HCT116 (cell line): ENCODE measurements around the gene CHAC1. TPM values are rescaled to one million over a fixed set of nuclear protein-coding genes. Genes with fewer than 3 reads are reported as not detected.

Experiments
- ATAC-seq: fragments of 200-7000 bp; cut with Tn5 transposase; 2 replicates; pipeline ENCODE4 v1.9.1; 2020; ENCODE audit warnings: mild to moderate bottlenecking, moderate library complexity
- BruUV-seq: library from RNA; stranded (reverse); fragments of 400-500 nt; replicated peaks from 2 replicates; lab custom pipeline; 2021; lab: Mats Ljungman, UMichigan
- CTCF ChIA-PET: fragments of 300-600 bp; sonication (Branson Sonifier 250); formaldehyde crosslinking; loops from one replicate; lab custom pipeline; 2021; ENCODE audit warnings: antibody characterized with exemption; lab: Charles Lee
- POLR2A ChIA-PET: fragments of 300-600, 350-600 bp; sonication (Branson Sonifier 250); formaldehyde crosslinking; loops from one replicate; lab custom pipeline; 2021; ENCODE audit warnings: antibody characterized with exemption; lab: Charles Lee
- RAD21 ChIA-PET, 2 experiments: fragments of 300-600 bp; sonication (Branson Sonifier 250); formaldehyde crosslinking; loops; one replicate each; lab custom pipeline; 2023; ENCODE audit warnings: low total read pairs in 2 of 2; ENCODE audit not compliant: uncharacterized antibody in 2 of 2, unreplicated experiment in 2 of 2, low non-redundant PET in 1 of 2; lab: Charles Lee
- DNase-seq: peaks from one replicate; pipeline ENCODE4 v3.0.0-alpha.2; 2010; ENCODE audit warnings: low read depth, low spot score
- H2AFZ ChIP-seq: fragments of 200-600 bp; shearing (Covaris generic), sonication (generic); 2 replicates; pipeline ENCODE4 v1.6.1; 2017; ENCODE audit warnings: low read depth, mixed run types, mixed read lengths, antibody characterized with exemption, low read length; ENCODE audit not compliant: poor library complexity, severe bottlenecking
- H3K27ac ChIP-seq: 2 replicates; pipeline ENCODE4 v1.5.1; 2012; ENCODE audit warnings: low read depth, low read length
- H3K27me3 ChIP-seq: fragments of 200-600 bp; sonication (generic); 2 replicates; pipeline ENCODE4 v1.6.1; 2016; ENCODE audit warnings: mixed run types, low read length, mixed read lengths; ENCODE audit not compliant: insufficient read depth
- H3K36me3 ChIP-seq, 2 experiments: fragments of 200-500 bp in 1 of 2; fragments of 200-600 bp in 1 of 2; sonication (Bioruptor generic) in 1 of 2; sonication (generic) in 1 of 2; 2 replicates each; pipeline versions ENCODE4 v1.5.1 to v1.6.1; 2014 to 2016; ENCODE audit warnings: low read length in 2 of 2, inconsistent platforms in 1 of 2, mixed read lengths in 1 of 2, mixed run types in 1 of 2; ENCODE audit not compliant: insufficient read depth in 2 of 2, control insufficient read depth in 1 of 2
- H3K4me1 ChIP-seq, 2 experiments: fragments of 200-600 bp in 1 of 2; sonication (generic) in 1 of 2; 2 replicates each; pipeline versions ENCODE4 v1.5.1 to v1.6.1; 2012 to 2017; ENCODE audit warnings: low read length in 2 of 2, inconsistent platforms in 1 of 2, mild to moderate bottlenecking in 1 of 2, mixed read lengths in 1 of 2, mixed run types in 1 of 2, moderate library complexity in 1 of 2; ENCODE audit not compliant: insufficient read depth in 2 of 2, control insufficient read depth in 1 of 2
- H3K4me2 ChIP-seq: fragments of 200-600 bp; sonication (generic); 2 replicates; pipeline ENCODE4 v1.6.1; 2017; ENCODE audit warnings: mixed run types, low read length, mixed read lengths
- H3K4me3 ChIP-seq, 2 experiments: fragments of 200-600 bp in 1 of 2; sonication (generic) in 1 of 2; replicated peaks in 1 of 2; 2 replicates each; pipeline ENCODE4 v1.5.1; 2011 to 2016; ENCODE audit warnings: low read length in 2 of 2, control low read depth in 1 of 2, low read depth in 1 of 2, mild to moderate bottlenecking in 1 of 2, mixed read lengths in 1 of 2, mixed run types in 1 of 2
- H3K79me2 ChIP-seq: fragments of 200-600 bp; sonication (generic); 2 replicates; pipeline ENCODE4 v1.6.1; 2017; ENCODE audit warnings: mild to moderate bottlenecking, mixed run types, low read length, moderate library complexity, mixed read lengths; ENCODE audit not compliant: insufficient read depth
- H3K9ac ChIP-seq: fragments of 200-600 bp; sonication (generic); 2 replicates; pipeline ENCODE4 v1.6.1; 2016; ENCODE audit warnings: low read length, mixed read lengths
- H3K9me2 ChIP-seq: fragments of 200-600 bp; sonication (generic), shearing (Covaris generic); 2 replicates; pipeline ENCODE4 v1.6.1; 2017; ENCODE audit warnings: mixed run types, mild to moderate bottlenecking, moderate library complexity; ENCODE audit not compliant: insufficient read depth
- H3K9me3 ChIP-seq, 2 experiments: fragments of 200-500 bp in 1 of 2; fragments of 200-600 bp in 1 of 2; sonication (Bioruptor generic) in 1 of 2; sonication (generic) in 1 of 2; 2 replicates each; pipeline ENCODE4 v1.6.1; 2014 to 2017; ENCODE audit warnings: low read length in 2 of 2, mixed read lengths in 2 of 2, inconsistent platforms in 1 of 2, low read depth in 1 of 2, mild to moderate bottlenecking in 1 of 2, mixed run types in 1 of 2, moderate library complexity in 1 of 2; ENCODE audit not compliant: control insufficient read depth in 1 of 2, insufficient read depth in 1 of 2
- H4K20me1 ChIP-seq: fragments of 200-600 bp; sonication (generic), shearing (Covaris generic); 2 replicates; pipeline ENCODE4 v1.6.1; 2017; ENCODE audit warnings: mixed run types, mild to moderate bottlenecking, moderate library complexity; ENCODE audit not compliant: insufficient read depth
- ATF3 ChIP-seq: IDR thresholded peaks from 2 replicates; pipeline ENCODE4 v1.6.1; 2012
- CEBPB ChIP-seq: IDR thresholded peaks from 2 replicates; pipeline ENCODE4 v1.6.1; 2012; ENCODE audit warnings: low read depth
- EGR1 ChIP-seq: IDR thresholded peaks from 2 replicates; pipeline ENCODE4 v1.6.1; 2012; ENCODE audit warnings: low read depth
- ELF1 ChIP-seq: IDR thresholded peaks from 2 replicates; pipeline ENCODE4 v1.6.1; 2012; ENCODE audit warnings: low read depth, borderline replicate concordance
- EZH2 ChIP-seq: fragments of 200-600 bp; sonication (generic); IDR thresholded peaks from 2 replicates; pipeline ENCODE4 v1.6.1; 2017; ENCODE audit warnings: antibody characterized with exemption, mixed run types
- EZH2phosphoT487 ChIP-seq: fragments of 200-600 bp; IDR thresholded peaks from 2 replicates; pipeline ENCODE4 v1.6.1; 2018; ENCODE audit warnings: antibody characterized with exemption, borderline replicate concordance
- FOSL1 ChIP-seq: IDR thresholded peaks from 2 replicates; pipeline ENCODE4 v1.6.1; 2012; ENCODE audit warnings: low read depth
- JUND ChIP-seq: IDR thresholded peaks from 2 replicates; pipeline ENCODE4 v1.6.1; 2012
- MAX ChIP-seq: IDR thresholded peaks from 2 replicates; pipeline ENCODE4 v1.6.1; 2012
- POLR2A ChIP-seq: IDR thresholded peaks from 2 replicates; pipeline ENCODE4 v1.7.0; 2011; ENCODE audit warnings: borderline replicate concordance; ENCODE audit not compliant: insufficient read depth, insufficient read length; ENCODE audit errors: extremely low read depth
- POLR2AphosphoS5 ChIP-seq: IDR thresholded peaks from 2 replicates; pipeline ENCODE4 v1.6.1; 2011; ENCODE audit warnings: mild to moderate bottlenecking, low read depth, low read length, moderate library complexity
- RAD21 ChIP-seq: IDR thresholded peaks from 2 replicates; pipeline ENCODE4 v1.6.1; 2012; ENCODE audit warnings: low read depth, mild to moderate bottlenecking
- REST ChIP-seq: IDR thresholded peaks from 2 replicates; pipeline ENCODE4 v1.6.1; 2012; ENCODE audit warnings: low read depth
- SIN3A ChIP-seq: IDR thresholded peaks from 2 replicates; pipeline ENCODE4 v1.6.1; 2012; ENCODE audit warnings: low read depth
- SP1 ChIP-seq: IDR thresholded peaks from 2 replicates; pipeline ENCODE4 v1.6.1; 2012; ENCODE audit warnings: low read depth
- TCF7L2 ChIP-seq: IDR thresholded peaks from 2 replicates; pipeline ENCODE4 v1.7.0; 2011; ENCODE audit warnings: borderline replicate concordance, inconsistent platforms; ENCODE audit not compliant: insufficient read depth, insufficient read length; ENCODE audit errors: extremely low read depth
- YY1 ChIP-seq: IDR thresholded peaks from 2 replicates; pipeline ENCODE4 v1.6.1; 2011; ENCODE audit warnings: low read length, low read depth, moderate library complexity, mild to moderate bottlenecking; ENCODE audit not compliant: insufficient replicate concordance; ENCODE audit errors: extremely low read depth
- ZBTB33 ChIP-seq: IDR thresholded peaks from 2 replicates; pipeline ENCODE4 v1.6.1; 2011; ENCODE audit warnings: mild to moderate bottlenecking, low read length, moderate library complexity; ENCODE audit not compliant: insufficient replicate concordance; ENCODE audit errors: extremely low read depth
- ZFX ChIP-seq: fragments of 450-650 bp; IDR thresholded peaks from 2 replicates; pipeline ENCODE4 v1.6.1; 2017
- ZNF274 ChIP-seq: fragments of 200-500 bp; sonication (Bioruptor generic); IDR thresholded peaks from 2 replicates; pipeline ENCODE4 v1.6.1; 2014; ENCODE audit warnings: mild to moderate bottlenecking, low read depth, low read length, inconsistent platforms
- intact Hi-C: fragments of 100-400 bp; cut with micrococcal nuclease; formaldehyde crosslinking; loops from 2 replicates; pipeline ENCODE4 v1.10.0; 2022
- total RNA-seq: library from RNA; stranded (reverse); gene quantifications from one replicate; pipeline ENCODE4 v1.2.1, GENCODE V29; 2021; ENCODE audit not compliant: unreplicated experiment

The CHAC1 gene
- total RNA-seq, 1 experiment from 2014 or later, result 58.9 TPM

- ChIA-PET POLR2A (no interaction called here), RAD21 (no interaction called here), CTCF (no interaction called here)
- no peak overlapping the region for H3K4me2 ChIP-seq
- no peaks in the 10 kb centered on the region for H4K20me1 ChIP-seq
- intact Hi-C loops, result no loop called here
- no TSS peak for BruUV-seq
- no peaks in the 10 kb centered on the region for H3K9me2 ChIP-seq
- no peaks in the 10 kb centered on the region for H3K79me2 ChIP-seq
- peak; percentile 36; the same call in 1 of the 2 replicates for ATAC-seq
- no peak overlapping the region for H2AFZ ChIP-seq
- H3K9me3 ChIP-seq, result no peaks in the 10 kb centered on the region
- no peak overlapping the region for H3K9ac ChIP-seq
- peaks cover 12 to 33% of the 10 kb centered on the region in 2 experiments; a peak in 3 of 4 replicates for H3K36me3 ChIP-seq
- no peak for DNase-seq
- H3K4me3 ChIP-seq, result no peak overlapping the region
- H3K27me3 ChIP-seq, result no peaks in the 10 kb centered on the region
- no peak for TF ChIP-seq SIN3A
- TF ChIP-seq TCF7L2, result no peak
- no peak for TF ChIP-seq ZNF274
- TF ChIP-seq ELF1, result no peak
- no peak for TF ChIP-seq EZH2phosphoT487
- no peak for TF ChIP-seq EZH2
- TF ChIP-seq RAD21, result no peak
- no peak for TF ChIP-seq CEBPB
- TF ChIP-seq POLR2AphosphoS5, result no peak
- TF ChIP-seq SP1, result no peak
- TF ChIP-seq ATF3, result no peak
- TF ChIP-seq EGR1, result no peak
- no peak for TF ChIP-seq FOSL1
- TF ChIP-seq MAX, result no peak
- TF ChIP-seq ZFX, result no peak
- no peak for TF ChIP-seq YY1
- TF ChIP-seq REST, result no peak
- no peak for TF ChIP-seq POLR2A
- TF ChIP-seq ZBTB33, result no peak
- TF ChIP-seq JUND, result no peak
- H3K4me1 ChIP-seq, result peaks cover 0 to 7% of the 10 kb centered on the region in 2 experiments; a peak in 1 of 4 replicates
- no peak overlapping the region for H3K27ac ChIP-seq
Observed at GRCh38 chr15:41001524-41002214, 48.4 kb downstream of the CHAC1 start.
